HL-60/S4 treated with retinoic acid at 250 ng/mL for 4 days and 3 days (cell line): ENCODE measurements around the gene CFAP45.

Experiments
- in situ Hi-C: fragments of 300-500 bp; cut with MboI; formaldehyde crosslinking; loops from 2 replicates; pipeline ENCODE4 v1.7.0; 2022; ENCODE audit warnings: low sequenced_read_pairs

Gene CFAP45

DNA sequence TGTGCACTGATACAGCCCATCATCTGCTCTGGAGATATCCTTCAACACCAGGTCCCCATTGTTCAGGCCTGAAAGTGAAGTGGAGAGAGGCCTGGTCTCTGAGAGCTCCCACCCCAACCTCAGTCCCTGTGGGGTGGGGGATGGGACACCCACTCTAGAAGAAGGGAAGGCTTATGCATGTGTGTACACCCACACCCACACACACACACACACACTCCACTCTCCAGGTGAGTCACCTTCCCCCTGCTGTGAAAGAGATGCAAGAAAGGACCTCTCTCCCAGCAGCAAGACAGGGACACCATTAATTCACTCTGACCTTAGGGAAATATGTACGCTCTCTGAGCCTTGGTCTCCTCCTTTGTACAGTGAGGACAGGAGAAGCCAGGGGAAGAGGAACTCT is 43.4 kb downstream of the CFAP45 start:
- in situ Hi-C loops = no loop called here

DNA sequence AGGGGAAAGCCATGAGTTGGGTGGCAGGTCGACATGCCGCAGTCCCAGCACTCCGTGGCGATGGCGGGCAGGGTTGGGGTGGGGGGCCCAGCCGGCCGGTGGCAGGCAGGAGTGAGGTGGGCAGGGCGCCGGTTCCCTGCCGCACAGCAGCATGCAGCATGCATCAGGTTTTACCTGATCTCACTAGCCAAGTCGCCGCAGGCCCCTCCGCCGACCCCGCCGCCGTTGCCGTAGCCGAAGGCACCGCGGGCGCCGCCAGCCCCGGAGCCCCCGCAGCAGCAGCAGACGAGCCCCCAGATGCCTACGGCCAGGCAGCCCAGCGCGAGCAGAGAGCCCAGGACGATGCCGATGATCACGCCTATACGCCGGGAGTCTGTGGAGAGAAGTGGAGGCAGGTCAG is 44.3 kb downstream of the CFAP45 start:
- in situ Hi-C loops = no loop called here

GRCh38 chr1:159854693-159855192 is 45.2 kb downstream of the CFAP45 start:
- in situ Hi-C loops = no loop called here

DNA sequence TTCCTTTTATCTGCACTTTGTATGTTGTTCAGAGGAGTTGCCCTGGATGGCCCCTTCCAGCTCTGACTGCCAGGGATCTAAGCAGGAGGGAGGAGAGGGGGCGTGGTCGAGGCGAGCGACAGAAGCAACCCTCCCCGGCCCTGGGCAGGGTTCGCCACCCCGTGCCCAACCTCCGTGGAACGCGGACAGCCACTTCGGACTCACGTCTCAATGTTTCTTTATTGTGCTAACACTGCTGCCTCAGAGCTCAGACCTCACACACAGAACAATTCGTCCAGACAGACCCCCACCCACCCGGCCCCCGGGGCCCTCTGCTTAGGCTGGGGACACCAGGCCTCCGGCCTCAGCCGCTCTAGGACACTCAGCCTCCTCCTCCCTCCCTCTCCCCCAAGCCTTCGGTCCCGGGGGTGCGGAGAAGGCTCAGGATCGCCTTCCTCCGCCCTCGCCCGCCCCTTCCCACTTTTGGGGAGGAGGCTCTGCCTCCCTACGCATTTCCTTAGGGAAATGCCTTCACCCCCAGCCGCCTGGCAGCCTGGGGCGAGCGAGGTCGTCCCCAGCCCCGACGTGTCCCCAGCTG is 45.8 kb downstream of the CFAP45 start:
- in situ Hi-C loops = no loop called here

DNA sequence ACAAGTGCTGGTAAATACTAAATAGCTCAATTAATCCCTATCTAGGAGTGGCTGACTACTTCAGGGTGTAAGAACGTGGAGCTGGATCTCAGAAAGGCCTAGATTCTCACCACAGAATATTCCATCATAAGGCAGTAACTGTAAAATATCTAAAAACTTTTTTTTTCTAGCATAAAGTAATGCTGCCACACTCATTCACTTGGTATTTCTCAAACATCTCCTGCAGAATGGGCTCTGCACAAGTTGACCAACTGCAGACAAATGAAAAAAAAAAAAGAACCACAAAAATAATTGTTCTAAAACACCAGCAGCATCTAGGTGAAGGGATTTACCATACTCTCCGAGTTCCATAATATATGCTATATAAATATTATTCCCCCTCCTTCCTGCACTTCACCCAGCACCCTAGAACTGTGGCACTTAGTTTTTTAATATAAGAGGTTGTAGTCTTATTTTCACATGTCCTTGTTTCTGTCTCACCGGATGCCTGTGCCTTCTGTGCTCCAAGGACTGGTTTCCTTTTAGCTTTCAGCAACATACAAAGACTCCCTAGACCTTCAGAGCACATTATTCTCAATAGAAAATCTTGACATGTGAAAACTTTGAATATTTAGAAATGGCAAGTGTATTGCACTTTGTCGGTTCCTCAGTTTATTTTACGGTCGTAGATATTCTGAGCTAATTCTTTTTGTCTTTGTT is 46.4 kb downstream of the CFAP45 start:
- in situ Hi-C loops = no loop called here

- in situ Hi-C loops = no loop called here
These were observed 48.6 kb downstream of the CFAP45 start for GRCh38 chr1:159851407-159851806.

DNA sequence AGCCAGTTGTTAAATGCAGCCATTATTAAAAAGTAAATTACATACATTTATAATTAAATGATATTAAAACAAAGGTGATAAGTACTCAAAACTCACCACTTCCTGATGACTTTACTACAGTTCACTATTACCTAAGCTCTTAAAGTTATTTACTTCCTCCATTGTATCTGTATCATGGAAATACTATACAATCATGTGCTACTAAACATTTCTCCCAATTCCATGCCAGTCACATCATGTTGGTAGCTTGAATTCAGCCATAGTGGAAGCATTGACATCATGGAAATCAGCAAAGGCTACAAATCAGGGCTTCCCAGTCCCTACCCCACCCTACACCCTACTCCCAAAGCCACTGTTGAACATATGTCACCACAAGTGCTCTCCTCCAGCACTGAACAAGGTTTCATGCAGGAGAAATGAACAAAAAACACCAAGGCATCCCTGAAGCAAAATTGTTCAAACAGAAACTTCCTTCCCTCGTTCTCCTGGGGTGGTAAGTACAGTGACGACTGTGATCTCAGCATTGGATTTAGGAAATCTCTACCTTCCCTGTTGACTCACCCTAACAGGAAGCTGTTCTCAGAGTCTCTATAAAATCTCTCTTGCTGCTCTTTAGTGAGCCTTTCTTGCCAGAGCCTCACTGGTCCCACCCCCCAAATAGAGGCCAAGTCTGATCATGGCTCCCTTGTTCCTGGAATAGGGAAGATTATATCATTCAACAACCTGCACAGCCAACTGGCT is 50.2 kb downstream of the CFAP45 start:
- in situ Hi-C loops = no loop called here

DNA sequence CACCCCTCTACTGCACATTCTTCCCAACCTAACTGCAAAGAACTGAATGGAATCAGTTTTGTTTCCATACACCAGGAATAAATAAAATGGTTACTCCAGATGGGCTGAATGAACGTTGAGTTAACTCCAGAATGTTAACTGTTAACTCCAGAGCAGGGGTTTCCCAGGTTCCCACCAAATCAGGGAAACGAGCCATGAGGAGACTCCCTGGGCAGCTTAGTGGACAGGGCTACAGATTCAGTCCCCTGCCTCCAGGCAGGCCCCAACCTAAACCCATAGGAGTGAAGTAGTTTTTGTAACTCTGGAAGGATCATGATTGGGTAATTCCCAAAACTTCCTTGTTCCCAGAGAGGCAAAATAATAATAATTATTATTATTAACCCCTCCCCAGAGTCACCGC is 51.6 kb downstream of the CFAP45 start:
- in situ Hi-C loops = no loop called here

DNA sequence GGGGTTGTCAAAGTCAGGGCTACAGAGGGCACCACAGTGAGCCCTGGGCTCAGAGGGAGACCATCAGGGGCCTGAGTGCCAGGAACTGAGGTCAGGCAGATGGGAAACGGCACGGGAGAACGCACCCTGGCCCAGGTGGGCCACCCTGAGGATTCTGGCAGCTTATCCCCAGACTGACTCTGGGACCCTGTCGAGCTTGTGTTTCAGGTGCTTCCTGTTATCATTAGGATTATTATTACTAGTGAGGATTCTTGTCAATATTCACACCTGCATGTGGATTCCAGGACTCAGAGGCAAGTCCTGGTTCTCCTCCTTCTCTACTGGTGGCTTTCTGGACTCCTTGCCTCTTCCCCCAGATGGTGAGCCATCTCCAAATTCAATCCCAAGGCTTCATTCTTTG is 52.7 kb downstream of the CFAP45 start:
- in situ Hi-C loops = no loop called here

DNA sequence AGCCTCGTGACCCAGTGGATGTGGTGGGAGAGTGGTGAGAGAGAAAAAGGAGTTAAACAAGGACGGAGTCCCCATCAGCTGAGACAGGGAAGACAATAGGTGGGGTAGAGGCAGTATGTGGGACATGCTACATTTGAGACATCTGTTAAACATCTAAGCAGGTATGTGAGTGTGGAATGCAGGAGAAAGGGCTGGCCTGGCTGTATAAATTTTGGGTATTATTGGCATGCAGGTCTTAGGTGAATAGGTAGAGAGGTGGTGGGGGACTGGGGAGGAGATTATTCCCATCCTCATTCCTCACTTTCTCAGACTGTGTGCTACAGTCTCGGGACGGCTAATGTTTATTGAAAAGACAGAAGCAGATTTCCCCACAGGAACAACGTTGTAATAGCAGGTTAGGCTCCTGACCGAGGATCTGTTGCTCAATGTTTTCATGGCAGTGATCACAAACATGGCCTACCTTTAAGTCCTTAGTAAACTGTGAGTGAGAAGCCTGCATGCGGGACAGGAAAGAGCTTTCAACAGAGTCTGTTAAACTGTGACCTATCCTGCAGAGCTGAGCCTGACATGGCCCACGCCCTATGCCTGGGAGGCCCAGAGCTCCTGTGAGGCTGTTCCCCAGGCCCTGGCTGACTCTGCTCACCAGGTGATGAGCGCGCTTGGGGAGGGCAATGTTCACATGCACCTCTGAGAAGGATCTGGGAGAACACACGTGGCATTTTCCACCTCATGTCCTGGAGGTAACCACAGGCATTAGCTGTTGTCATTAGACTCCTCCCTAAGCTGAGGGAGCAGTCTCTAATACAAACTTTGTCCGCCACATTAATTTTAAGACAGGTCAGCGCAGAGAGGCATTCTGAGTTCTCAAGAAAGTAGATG is 54.0 kb downstream of the CFAP45 start:
- in situ Hi-C loops = no loop called here

DNA sequence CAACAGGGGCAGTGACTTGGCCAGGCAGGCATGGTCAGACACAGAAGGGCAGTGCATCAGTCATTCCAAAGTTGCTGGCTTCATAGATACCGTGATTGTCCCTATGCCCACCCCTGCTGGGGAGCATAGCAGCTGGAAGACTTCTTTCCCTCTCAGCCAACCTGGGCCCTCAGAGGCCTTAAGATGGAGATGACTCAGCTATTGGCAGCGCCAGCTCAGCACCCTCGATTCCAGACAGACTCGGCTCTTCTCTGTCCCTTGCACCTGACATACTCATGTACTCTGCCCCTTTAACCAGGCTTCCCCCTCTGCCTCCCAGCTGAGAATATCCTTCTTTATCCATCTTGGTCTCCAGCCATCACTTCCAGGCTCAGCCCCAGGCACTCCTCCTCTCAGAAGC is 56.5 kb downstream of the CFAP45 start:
- in situ Hi-C loops = no loop called here

GRCh38 chr1:159841749-159842148 is 58.2 kb downstream of the CFAP45 start:
- in situ Hi-C loops = no loop called here

- in situ Hi-C loops = no loop called here
These were observed 60.7 kb downstream of the CFAP45 start for GRCh38 chr1:159839116-159839849.

DNA sequence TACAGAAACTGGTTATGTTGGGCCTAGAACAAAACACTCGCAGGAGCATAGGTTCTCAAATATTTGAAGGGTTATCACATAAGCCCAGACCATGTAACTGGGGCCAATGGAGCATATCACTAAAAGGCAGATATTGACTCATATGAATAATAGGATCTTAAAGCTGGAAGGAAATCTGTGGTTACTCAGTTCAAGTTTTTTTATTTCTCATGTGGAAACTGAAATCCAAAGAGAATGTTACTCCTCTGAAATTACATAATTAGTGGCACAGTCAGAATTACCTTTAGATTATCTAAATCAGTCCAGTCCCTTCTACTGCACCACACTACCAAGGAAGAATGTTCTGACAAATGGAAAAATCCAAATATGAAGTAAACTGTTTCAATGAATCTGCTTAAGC is 61.2 kb downstream of the CFAP45 start:
- in situ Hi-C loops = no loop called here

DNA sequence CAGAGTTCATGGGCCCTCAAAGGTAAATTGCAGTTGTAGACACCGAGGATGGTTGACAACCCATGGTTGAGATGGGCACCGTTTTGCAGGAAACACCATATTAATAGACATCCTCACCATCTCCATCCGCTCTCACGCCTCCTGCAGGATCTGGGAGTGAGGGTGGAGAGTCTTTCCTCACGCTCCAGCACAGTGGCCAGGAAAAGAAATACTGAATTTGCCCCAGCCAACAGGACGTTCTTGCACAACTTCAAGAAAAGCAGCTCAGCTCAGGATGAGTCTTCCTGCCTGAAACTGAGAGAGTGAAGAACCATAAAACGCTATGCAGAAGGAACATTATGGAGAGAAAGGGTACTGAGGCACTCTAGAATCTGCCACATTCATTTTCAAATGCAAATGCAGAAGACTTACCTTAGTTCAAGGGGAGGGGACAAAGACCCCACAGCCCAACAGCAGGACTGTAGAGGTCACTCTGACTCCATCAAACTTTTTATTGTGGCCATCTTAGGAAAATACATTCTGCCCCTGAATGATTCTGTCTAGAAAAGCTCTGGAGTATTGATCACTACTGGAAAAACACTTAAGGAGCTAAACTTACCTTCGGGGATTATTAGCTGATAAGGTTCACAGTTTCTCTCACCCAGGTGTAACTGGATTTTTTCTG is 64.0 kb downstream of the CFAP45 start:
- in situ Hi-C loops = no loop called here

DNA sequence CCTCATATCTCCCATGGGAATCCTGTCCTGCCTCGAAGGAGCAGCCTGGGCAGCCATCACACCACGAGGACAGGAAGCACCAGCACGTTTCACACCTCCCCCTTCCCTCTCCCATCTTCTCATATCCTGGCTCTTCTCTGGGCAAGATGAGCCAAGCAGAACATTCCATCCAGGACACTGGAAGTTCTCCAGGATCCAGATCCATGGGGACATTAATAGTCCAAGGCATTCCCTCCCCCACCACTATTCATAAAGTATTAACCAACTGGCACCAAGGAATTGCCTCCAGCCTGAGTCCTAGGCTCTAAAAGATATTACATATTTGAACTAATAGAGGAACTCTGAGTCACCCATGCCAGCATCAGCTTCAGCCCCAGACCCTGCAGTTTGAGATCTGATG is 64.6 kb downstream of the CFAP45 start:
- in situ Hi-C loops = no loop called here

DNA sequence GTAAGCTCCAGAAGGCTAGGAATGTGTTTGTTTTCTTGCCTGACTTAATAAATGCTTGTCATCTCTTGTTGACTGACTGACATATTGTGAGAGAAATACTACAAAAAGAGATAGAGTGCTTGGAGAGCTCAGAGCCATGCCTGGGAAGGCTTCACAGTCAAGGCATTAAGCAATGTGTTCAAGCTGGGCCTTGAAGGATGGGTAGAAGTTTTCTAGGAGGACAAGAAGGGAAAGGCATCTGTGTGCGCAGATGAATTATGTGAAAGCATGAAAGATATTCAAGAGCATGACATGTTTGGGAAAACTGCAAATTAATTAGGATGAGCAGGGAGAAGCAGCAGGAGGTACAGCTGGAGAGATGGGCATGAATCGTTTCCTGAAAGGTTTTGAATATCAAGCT is 67.7 kb downstream of the CFAP45 start:
- in situ Hi-C loops = no loop called here

GRCh38 chr1:159831412-159832141 is 68.4 kb downstream of the CFAP45 start:
- in situ Hi-C loops = no loop called here

GRCh38 chr1:159830722-159831121 is 69.2 kb downstream of the CFAP45 start:
- in situ Hi-C loops = no loop called here
